ENCODE data around the gene LYZL1.
"Not testable (repeated sequence)": the region's sequence is repeated elsewhere in the genome, so short reads cannot be mapped to it uniquely, and the experiment has no call there.

Gene LYZL1

DNA sequence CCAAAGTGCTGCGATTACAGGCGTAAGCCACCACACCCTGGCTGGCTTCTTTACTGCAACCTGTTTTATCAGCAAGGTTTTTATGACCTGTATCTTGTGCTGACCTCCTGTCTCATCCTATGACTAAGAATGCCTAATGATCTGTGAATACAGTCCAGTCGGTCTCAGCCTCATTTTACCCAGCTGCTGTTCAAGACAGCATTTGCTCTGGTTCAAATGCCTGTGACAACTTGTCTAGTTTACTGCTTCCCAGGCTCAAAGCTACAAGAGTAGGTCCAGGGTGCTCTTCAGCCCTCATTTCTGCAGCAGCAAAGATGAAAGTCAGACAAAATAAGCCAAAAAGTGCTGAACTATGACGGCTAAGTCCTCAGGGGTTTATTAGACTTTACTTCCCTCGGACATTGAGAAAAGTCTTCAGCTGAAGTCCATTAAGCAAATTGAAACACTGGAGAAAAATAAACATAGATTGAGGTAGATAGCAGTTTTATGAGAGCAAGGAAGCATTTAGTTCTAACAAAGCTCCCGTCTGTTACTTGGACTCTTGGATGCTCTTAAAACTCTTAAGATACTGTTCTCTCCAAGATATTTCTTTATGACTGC, 12.5 kb upstream of the LYZL1 start:
- Histone ChIP-seq H3K36me3 (no peaks in the 10 kb centered on the region), H3K27me3 (ENCODE audit: insufficient read depth, low read depth, severe bottlenecking) (no peaks in the 10 kb centered on the region), H3K27ac (no peak overlapping the region), H3K9me3 (ENCODE audit: severe bottlenecking) (no peaks in the 10 kb centered on the region), H3K4me3 (ENCODE audit: low read depth, low read length) (no peak overlapping the region)
- DNase-seq = no peak
- no peak for TF ChIP-seq CTCF (IDR thresholded peaks at IDR 0.05; ENCODE audit: low read depth, low read length)

DNA sequence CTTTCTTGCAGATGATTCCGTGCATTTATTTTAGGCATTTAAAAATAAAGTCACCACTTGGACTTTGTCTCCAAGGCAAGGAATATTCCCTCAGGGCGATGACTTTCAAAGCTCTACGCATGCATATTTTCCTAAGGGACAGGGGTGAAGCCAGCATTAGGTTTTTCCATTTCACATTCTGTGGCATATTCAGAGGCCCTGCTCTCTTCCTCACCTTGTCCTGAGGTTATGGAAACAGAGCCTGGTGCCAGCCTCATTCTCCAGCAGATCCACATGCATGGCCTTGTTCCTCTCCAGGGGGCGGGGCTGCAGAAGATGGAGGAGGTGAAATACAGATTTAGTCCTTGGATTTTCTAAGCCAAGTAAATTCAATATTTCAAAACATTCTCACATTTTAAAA, 11.6 kb upstream of the LYZL1 start:
- Histone ChIP-seq H3K4me3 (ENCODE audit: low read depth, low read length) (no peak overlapping the region), H3K9me3 (ENCODE audit: severe bottlenecking) (no peaks in the 10 kb centered on the region), H3K36me3 (no peaks in the 10 kb centered on the region), H3K27ac (no peak overlapping the region), H3K27me3 (ENCODE audit: insufficient read depth, low read depth, severe bottlenecking) (no peaks in the 10 kb centered on the region)
- DNase-seq = no peak
- no peak for TF ChIP-seq CTCF (IDR thresholded peaks at IDR 0.05; ENCODE audit: low read depth, low read length)

DNA sequence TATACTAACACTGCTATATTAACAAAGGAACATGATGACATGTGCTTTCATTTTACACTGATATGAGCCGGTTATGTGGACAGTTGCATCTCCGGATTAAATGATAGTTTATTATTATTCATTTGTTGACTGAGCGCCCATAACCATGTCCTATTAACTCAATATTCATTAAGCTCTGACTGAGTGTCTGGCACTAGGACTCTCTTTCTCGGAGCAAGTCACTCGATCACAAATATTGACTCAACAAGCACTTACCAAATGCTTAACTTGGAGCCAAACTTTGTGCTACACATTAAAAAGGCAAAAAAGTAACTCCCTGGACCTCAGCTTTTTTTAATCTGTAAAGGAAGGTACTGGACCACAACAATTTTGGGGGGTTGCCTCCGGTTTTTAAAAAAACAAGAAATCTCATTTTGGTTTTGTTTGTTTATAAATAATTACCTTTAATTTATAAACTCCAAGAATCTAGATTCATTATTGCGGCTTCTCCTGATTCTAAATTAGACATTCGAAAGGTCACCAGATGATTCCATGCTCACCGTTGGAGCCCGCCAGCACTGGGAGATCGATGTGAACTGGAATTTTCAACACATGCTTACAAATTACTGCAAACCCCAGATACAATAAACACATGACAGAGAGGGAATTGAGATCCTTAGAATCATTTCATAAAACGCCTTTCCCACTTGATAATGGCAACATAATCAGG, 8.9 kb upstream of the LYZL1 start:
- Histone ChIP-seq H3K4me3 (ENCODE audit: low read depth, low read length) (no peak overlapping the region), H3K27me3 (ENCODE audit: insufficient read depth, low read depth, severe bottlenecking) (no peaks in the 10 kb centered on the region), H3K9me3 (ENCODE audit: severe bottlenecking) (no peaks in the 10 kb centered on the region), H3K27ac (no peak overlapping the region), H3K36me3 (no peaks in the 10 kb centered on the region)
- no peak for DNase-seq
- TF ChIP-seq CTCF (IDR thresholded peaks at IDR 0.05; ENCODE audit: low read depth, low read length) = no peak

GRCh38 chr10:29280488-29280840, 8.4 kb upstream of the LYZL1 start:
- TF ChIP-seq CTCF (IDR thresholded peaks at IDR 0.05; ENCODE audit: low read depth, low read length) = no peak

DNA sequence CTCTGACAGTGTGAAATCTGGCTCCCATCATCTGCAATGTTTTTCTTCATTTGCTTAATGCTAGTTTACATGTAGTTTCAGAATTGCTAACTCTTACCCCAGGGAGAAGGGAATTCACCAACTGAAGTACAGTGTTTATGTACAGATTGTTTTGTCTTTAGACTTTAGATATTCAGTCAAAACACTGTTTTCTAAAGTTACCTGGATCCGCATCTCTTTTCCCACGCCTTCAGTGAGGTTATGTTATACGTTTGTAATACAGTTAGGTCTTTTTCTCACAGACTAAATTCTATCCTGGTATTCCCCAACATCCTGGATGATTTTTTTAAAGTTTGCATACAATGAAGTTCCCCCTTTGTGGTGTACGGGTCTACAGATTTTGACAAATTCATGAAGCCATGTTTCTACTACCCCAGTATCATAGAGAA, 3.2 kb upstream of the LYZL1 start:
- H3K4me3 ChIP-seq (ENCODE audit: low read depth, low read length) = no peak overlapping the region
- no peak for TF ChIP-seq CTCF (IDR thresholded peaks at IDR 0.05; ENCODE audit: low read depth, low read length)
- no peaks in the 10 kb centered on the region for H3K36me3 ChIP-seq
- H3K27ac ChIP-seq = no peak overlapping the region
- DNase-seq = no peak
- no peaks in the 10 kb centered on the region for H3K9me3 ChIP-seq (ENCODE audit: severe bottlenecking)
- H3K27me3 ChIP-seq (ENCODE audit: insufficient read depth, low read depth, severe bottlenecking) = no peaks in the 10 kb centered on the region

More at GRCh38 chr10:29280488-29280840, 8.4 kb upstream of the LYZL1 start:
- H3K4me3 ChIP-seq (ENCODE audit: low read depth, low read length) = no peak overlapping the region
- H3K36me3 ChIP-seq = no peaks in the 10 kb centered on the region
- H3K9me3 ChIP-seq (ENCODE audit: severe bottlenecking) = no peaks in the 10 kb centered on the region
- no peak overlapping the region for H3K27ac ChIP-seq
- DNase-seq = no peak
- no peaks in the 10 kb centered on the region for H3K27me3 ChIP-seq (ENCODE audit: insufficient read depth, low read depth, severe bottlenecking)

- H3K36me3 ChIP-seq = no peaks in the 10 kb centered on the region
- TF ChIP-seq CTCF (IDR thresholded peaks at IDR 0.05; ENCODE audit: low read depth, low read length) = no peak
- no peaks in the 10 kb centered on the region for H3K27me3 ChIP-seq (ENCODE audit: insufficient read depth, low read depth, severe bottlenecking)
- H3K4me3 ChIP-seq (ENCODE audit: low read depth, low read length) = no peak overlapping the region
- no peak overlapping the region for H3K27ac ChIP-seq
- no peaks in the 10 kb centered on the region for H3K9me3 ChIP-seq (ENCODE audit: severe bottlenecking)
- DNase-seq = no peak
Observed at GRCh38 chr10:29287635-29288034, 1.2 kb upstream of the LYZL1 start.

GRCh38 chr10:29291561-29291960, 2.7 kb downstream of the LYZL1 start:
- not testable (repeated sequence) for H3K27ac ChIP-seq; H3K27me3 ChIP-seq (ENCODE audit: insufficient read depth, low read depth, severe bottlenecking); DNase-seq; H3K9me3 ChIP-seq (ENCODE audit: severe bottlenecking); H3K4me3 ChIP-seq (ENCODE audit: low read depth, low read length); H3K36me3 ChIP-seq

DNA sequence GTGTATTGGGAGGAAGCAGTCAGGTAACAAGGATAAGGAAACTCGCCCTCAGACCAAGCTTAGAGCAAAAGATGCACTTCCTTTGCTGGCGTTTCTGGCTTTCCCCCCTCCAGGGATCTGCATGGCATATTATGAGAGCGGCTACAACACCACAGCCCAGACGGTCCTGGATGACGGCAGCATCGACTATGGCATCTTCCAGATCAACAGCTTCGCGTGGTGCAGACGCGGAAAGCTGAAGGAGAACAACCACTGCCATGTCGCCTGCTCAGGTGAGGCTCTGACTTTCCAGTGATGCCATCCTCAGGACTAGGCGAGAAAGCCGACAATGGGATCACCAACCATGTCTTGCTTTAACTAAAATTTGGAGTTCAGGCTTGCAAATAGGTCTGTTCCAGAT, 3.5 kb downstream of the LYZL1 start:
- not testable (repeated sequence) for H3K9me3 ChIP-seq (ENCODE audit: severe bottlenecking); H3K36me3 ChIP-seq; DNase-seq; H3K4me3 ChIP-seq (ENCODE audit: low read depth, low read length); H3K27me3 ChIP-seq (ENCODE audit: insufficient read depth, low read depth, severe bottlenecking); H3K27ac ChIP-seq
